Activated B cell treated with CpG ODN at 0.5 μM for 24 hours (primary cell): ENCODE results near the gene ANKRD34A. TPM values are rescaled to one million over a fixed set of nuclear protein-coding genes. Genes with fewer than 3 reads are reported as not detected.

Experiments
- ATAC-seq: fragments of 200-7000 bp; cut with Tn5 transposase; one replicate; pipeline ENCODE4 v1.10.0; 2021; ENCODE audit warnings: low read depth, mild to moderate bottlenecking, moderate library complexity
- CTCF ChIA-PET: fragments of 350-600 bp; sonication (Branson Sonifier 250); formaldehyde crosslinking; loops from one replicate; lab custom pipeline; 2021; ENCODE audit warnings: antibody characterized with exemption; lab: Charles Lee
- POLR2A ChIA-PET: fragments of 350-600 bp; sonication (Branson Sonifier 250); formaldehyde crosslinking; loops from one replicate; lab custom pipeline; 2021; ENCODE audit warnings: antibody characterized with exemption; lab: Charles Lee
- DNase-seq: peaks from one replicate; pipeline ENCODE4 v3.0.0; 2022
- H3K27ac Mint-ChIP-seq: one replicate; pipeline ENCODE4 v1.8.0; 2020; ENCODE audit warnings: mixed read lengths
- H3K27me3 Mint-ChIP-seq: one replicate; pipeline ENCODE4 v1.8.0; 2021; ENCODE audit warnings: mixed read lengths
- H3K36me3 Mint-ChIP-seq: one replicate; pipeline ENCODE4 v1.8.0; 2021; ENCODE audit warnings: low read depth, mixed read lengths
- H3K4me1 Mint-ChIP-seq: one replicate; pipeline ENCODE4 v1.8.0; 2021; ENCODE audit warnings: mixed read lengths
- H3K4me3 Mint-ChIP-seq: one replicate; pipeline ENCODE4 v1.8.0; 2020; ENCODE audit warnings: mild to moderate bottlenecking, mixed read lengths
- H3K9me3 Mint-ChIP-seq: one replicate; pipeline ENCODE4 v1.8.0; 2020; ENCODE audit warnings: mixed read lengths
- CTCF ChIP-seq: fragments of 200-600 bp; IDR thresholded peaks from one replicate; pipeline ENCODE4 v1.8.0; 2022; ENCODE audit warnings: antibody characterized with exemption, mild to moderate bottlenecking
- intact Hi-C: fragments of 100-400 bp; cut with micrococcal nuclease; formaldehyde crosslinking; loops from one replicate; pipeline ENCODE4 v1.15.1; 2024
- total RNA-seq: library from RNA; stranded (reverse); gene quantifications from 2 replicates; pipeline ENCODE4 v1.2.3, GENCODE V29; 2022

ANKRD34A gene
- total RNA-seq, 1 donor from 2014 or later = 1.4 TPM

DNA sequence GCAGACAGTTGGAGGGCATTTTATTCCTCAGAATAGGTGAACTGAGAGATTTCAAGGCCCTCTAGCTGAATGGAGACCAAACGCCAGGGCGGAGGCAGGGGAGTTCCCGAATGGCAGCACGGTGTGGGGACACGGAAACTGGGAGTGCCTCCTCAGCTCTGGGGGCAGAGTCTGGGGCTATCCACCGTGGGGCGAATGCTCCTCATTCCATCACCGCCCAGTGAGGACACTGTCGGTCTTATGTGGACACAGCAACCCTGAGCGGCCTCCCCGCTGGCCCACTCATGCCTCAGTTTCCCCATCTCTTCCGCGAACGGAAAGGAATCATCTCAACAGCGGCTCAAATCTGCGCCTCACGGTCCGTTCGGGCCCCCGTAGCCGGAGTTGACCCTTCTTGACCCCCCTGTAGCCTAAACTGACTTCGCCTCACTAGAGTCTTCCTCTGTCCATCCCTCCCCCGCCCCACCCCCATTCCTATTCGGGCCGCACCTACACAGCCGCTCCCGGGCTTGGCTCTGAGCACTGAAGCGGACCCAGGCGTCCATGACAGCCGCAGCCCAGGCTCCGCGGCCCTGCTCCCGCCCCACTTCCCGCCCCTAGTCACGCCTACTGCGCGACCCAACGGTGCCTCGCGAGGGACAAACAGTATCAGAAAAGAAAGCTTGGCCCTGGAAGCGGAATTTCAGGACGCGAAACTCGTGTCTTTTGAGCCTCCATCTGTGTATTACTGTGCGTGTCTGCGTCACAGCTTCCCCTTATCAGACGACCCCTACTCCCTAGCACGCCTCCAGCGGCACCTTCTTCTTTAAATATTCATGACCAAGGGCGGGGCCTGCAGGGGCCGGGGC is 46.0 kb downstream of the ANKRD34A start, which contains the start of gene PEX11B:
Gene PEX11B (minus strand): TSS at position 574 of the 848 bp plus-strand sequence. CDS start 29 bp downstream, at position 545.
- ChIA-PET POLR2A (interaction anchor here (0.7 to 3.9 kb wide), 26 partner anchors 9 to 1681 kb away, joined by 3 to 109 read pairs (median 5); partner anchors contain the start of genes ANKRD34A, ANKRD35, ITGA10 and LIX1L), CTCF (interaction anchor here (1.2 to 2.2 kb wide), 6 partner anchors 9 to 73 kb away, joined by 3 to 8 read pairs (median 4); partner anchors contain the start of genes ANKRD34A, NUDT17, PIAS3 and POLR3GL)
- Mint-ChIP-seq H3K36me3 (peaks cover 47% of the 10 kb centered on the region), H3K27ac (peak within 1 kb of the TSS; percentile 93), H3K9me3 (no peaks in the 10 kb centered on the region), H3K4me3 (peak within 1 kb of the TSS; percentile 95), H3K4me1 (peaks cover 35% of the 10 kb centered on the region), H3K27me3 (no peaks in the 10 kb centered on the region)
- peak; percentile 90 for ATAC-seq
- intact Hi-C loops = loop anchor here (1.0 kb wide), 3 partner anchors 9 to 59 kb away; partner anchors contain the start of genes LIX1L, PIAS3 and RBM8A
- TF ChIP-seq CTCF = no peak
- DNase-seq = peak; percentile 88

GRCh38 chr1:145917595-145917994 is 46.8 kb downstream of the ANKRD34A start:
- Mint-ChIP-seq H3K4me1 (peaks cover 35% of the 10 kb centered on the region), H3K4me3 (peak overlapping the region; percentile 95), H3K36me3 (peaks cover 49% of the 10 kb centered on the region), H3K9me3 (no peaks in the 10 kb centered on the region), H3K27ac (peak overlapping the region; percentile 93), H3K27me3 (no peaks in the 10 kb centered on the region)
- no peak for TF ChIP-seq CTCF
- intact Hi-C loops = no loop called here
- ATAC-seq = no peak
- CTCF ChIA-PET = interaction anchor here (1.2 to 1.5 kb wide), 3 partner anchors 9 to 60 kb away, joined by 3 to 6 read pairs (median 4); partner anchors contain the start of gene RBM8A
- DNase-seq = no peak
- POLR2A ChIA-PET = interaction anchor here (1.1 to 3.9 kb wide), 12 partner anchors 11 to 135 kb away, joined by 3 to 109 read pairs (median 15); partner anchors contain the start of genes ANKRD34A, ANKRD35, LIX1L and NUDT17

GRCh38 chr1:145916745-145917144 is 47.6 kb downstream of the ANKRD34A start:
- no peak for ATAC-seq
- Mint-ChIP-seq H3K27me3 (no peaks in the 10 kb centered on the region), H3K4me1 (peaks cover 39% of the 10 kb centered on the region), H3K36me3 (peaks cover 54% of the 10 kb centered on the region), H3K27ac (peak overlapping the region; percentile 27), H3K9me3 (no peaks in the 10 kb centered on the region), H3K4me3 (peak overlapping the region; percentile 64)
- DNase-seq = no peak
- CTCF ChIA-PET = interaction anchor here (1.0 kb wide), 1 partner anchor 72 kb away, joined by 4 read pairs; no protein-coding TSS in a partner anchor
- intact Hi-C loops = no loop called here
- POLR2A ChIA-PET = interaction anchor here (1.3 to 3.9 kb wide), 5 partner anchors 12 to 71 kb away, joined by 3 to 109 read pairs (median 6); partner anchors contain the start of genes ANKRD34A, LIX1L, NUDT17 and PIAS3
- no peak for TF ChIP-seq CTCF

- no peaks in the 10 kb centered on the region for H3K9me3 Mint-ChIP-seq
- H3K27ac Mint-ChIP-seq = no peak overlapping the region
- no peaks in the 10 kb centered on the region for H3K27me3 Mint-ChIP-seq
- POLR2A ChIA-PET = no interaction called here
- peaks cover 60% of the 10 kb centered on the region for H3K36me3 Mint-ChIP-seq
- intact Hi-C loops = no loop called here
- H3K4me3 Mint-ChIP-seq = no peak overlapping the region
- peaks cover 19% of the 10 kb centered on the region for H3K4me1 Mint-ChIP-seq
- no peak for DNase-seq
- ATAC-seq = no peak
- no peak for TF ChIP-seq CTCF
- CTCF ChIA-PET = interaction anchor here (6.7 kb wide), 1 partner anchor 66 kb away, joined by 54 read pairs; the partner anchor contains the start of gene NUDT17
Observed at GRCh38 chr1:145912128-145912641, 52.2 kb downstream of the ANKRD34A start.

Other genes starting within 250 kb of the ANKRD34A start
- not detected in 2 replicates for gene CD160, start 245.1 kb downstream of the ANKRD34A start, total RNA-seq
- 15.3 and 19.7 TPM in 2 replicates for gene RNF115, start 140.5 kb downstream of the ANKRD34A start, total RNA-seq
- gene POLR3C, start 140.4 kb downstream of the ANKRD34A start, total RNA-seq = 43.7 and 51.2 TPM in 2 replicates
- gene NUDT17, start 118.9 kb downstream of the ANKRD34A start, total RNA-seq = 2.9 and 5.4 TPM in 2 replicates
- 29.0 and 30.9 TPM in 2 replicates for gene PIAS3, start 105.5 kb downstream of the ANKRD34A start, total RNA-seq
- not detected in 2 replicates for gene ANKRD35, start 78.7 kb downstream of the ANKRD34A start, total RNA-seq
- gene ITGA10, start 54.5 kb downstream of the ANKRD34A start, total RNA-seq = 2.7 and 3.7 TPM in 2 replicates
- gene PEX11B, start 45.9 kb downstream of the ANKRD34A start, total RNA-seq = 42.7 and 47.7 TPM in 2 replicates
- gene RBM8A, start 37.1 kb downstream of the ANKRD34A start, total RNA-seq = 178 and 201 TPM in 2 replicates
- gene LIX1L, start 6.6 kb downstream of the ANKRD34A start, total RNA-seq = 30.1 and 31.7 TPM in 2 replicates
- gene POLR3GL, start 115 bp upstream of the ANKRD34A start, total RNA-seq = 22.7 and 23.7 TPM in 2 replicates
- gene TXNIP, start 32.0 kb upstream of the ANKRD34A start, total RNA-seq = 300 and 306 TPM in 2 replicates
- gene HJV, start 57.2 kb upstream of the ANKRD34A start, total RNA-seq = not detected in 2 replicates
- gene NBPF10, start 180.2 kb upstream of the ANKRD34A start, total RNA-seq = 6.8 and 7.3 TPM in 2 replicates